Measurements from ENCODE around the gene ACTBL2. TPM values are rescaled to one million over a fixed set of nuclear protein-coding genes. Genes with fewer than 3 reads are reported as not detected.

ACTBL2 gene
- total and polyA plus RNA-seq, 4 donors: 0.04 to 0.29 (median 0.09) TPM; not detected in 1

DNA sequence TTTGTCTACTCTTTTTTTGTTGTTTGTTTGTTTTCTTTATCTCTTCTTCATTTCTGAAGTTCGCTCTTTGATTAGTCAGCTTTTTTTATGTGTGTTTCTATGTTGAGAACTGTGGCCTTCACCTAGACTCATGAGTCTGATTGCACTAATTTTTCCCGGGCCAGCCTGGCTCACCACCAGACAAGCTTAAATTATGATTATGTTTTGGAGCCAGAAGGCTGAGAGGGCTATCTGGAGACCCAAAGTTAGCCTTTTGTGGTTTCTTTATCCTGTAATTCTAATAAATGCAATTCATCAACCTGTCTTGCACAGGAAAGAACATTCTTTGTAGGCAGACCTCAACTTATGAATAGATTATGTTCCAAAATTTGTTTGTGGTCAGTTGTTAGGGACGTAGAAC is 20.8 kb upstream of the ACTBL2 start:
- Histone ChIP-seq H3K4me3 (no peak overlapping the region), H3K9ac (ENCODE audit: insufficient read depth in 1 of 2, low read length in 2 of 2) (no peak overlapping the region), H3K4me1 (ENCODE audit: control insufficient read depth in 5 of 5, insufficient read depth in 5 of 5, low read length in 5 of 5) (peaks cover 0 to 35% (median 10%) of the 10 kb centered on the region in 5 donors), H3K27ac (ENCODE audit: low read depth in 1 of 2, low read length in 1 of 2) (no peak overlapping the region), H3K36me3 (ENCODE audit: control insufficient read depth in 4 of 4, insufficient read depth in 4 of 4, low read length in 4 of 4) (no peaks in the 10 kb centered on the region), H3K9me3 (ENCODE audit: control insufficient read depth in 4 of 4, insufficient read depth in 3 of 4, low read length in 3 of 4) (peaks cover 0 to 2% (median 0%) of the 10 kb centered on the region in 4 donors), H3K27me3 (ENCODE audit: control insufficient read depth in 3 of 3, insufficient read depth in 3 of 3, low read length in 2 of 3) (no peaks in the 10 kb centered on the region)
- TF ChIP-seq, protein P1, sequence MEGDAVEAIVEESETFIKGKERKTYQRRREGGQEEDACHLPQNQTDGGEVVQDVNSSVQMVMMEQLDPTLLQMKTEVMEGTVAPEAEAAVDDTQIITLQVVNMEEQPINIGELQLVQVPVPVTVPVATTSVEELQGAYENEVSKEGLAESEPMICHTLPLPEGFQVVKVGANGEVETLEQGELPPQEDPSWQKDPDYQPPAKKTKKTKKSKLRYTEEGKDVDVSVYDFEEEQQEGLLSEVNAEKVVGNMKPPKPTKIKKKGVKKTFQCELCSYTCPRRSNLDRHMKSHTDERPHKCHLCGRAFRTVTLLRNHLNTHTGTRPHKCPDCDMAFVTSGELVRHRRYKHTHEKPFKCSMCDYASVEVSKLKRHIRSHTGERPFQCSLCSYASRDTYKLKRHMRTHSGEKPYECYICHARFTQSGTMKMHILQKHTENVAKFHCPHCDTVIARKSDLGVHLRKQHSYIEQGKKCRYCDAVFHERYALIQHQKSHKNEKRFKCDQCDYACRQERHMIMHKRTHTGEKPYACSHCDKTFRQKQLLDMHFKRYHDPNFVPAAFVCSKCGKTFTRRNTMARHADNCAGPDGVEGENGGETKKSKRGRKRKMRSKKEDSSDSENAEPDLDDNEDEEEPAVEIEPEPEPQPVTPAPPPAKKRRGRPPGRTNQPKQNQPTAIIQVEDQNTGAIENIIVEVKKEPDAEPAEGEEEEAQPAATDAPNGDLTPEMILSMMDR (IDR thresholded peaks at IDR 0.05; ENCODE audit: control extremely low read depth, extremely low read depth): no peak
- 49 to 59% methylated on average over 3 of the region's 3 CpGs for WGBS, 2 donors
- no peak for DNase-seq
- ATAC-seq (ENCODE audit: insufficient read depth, low FRiP score): no peak

DNA sequence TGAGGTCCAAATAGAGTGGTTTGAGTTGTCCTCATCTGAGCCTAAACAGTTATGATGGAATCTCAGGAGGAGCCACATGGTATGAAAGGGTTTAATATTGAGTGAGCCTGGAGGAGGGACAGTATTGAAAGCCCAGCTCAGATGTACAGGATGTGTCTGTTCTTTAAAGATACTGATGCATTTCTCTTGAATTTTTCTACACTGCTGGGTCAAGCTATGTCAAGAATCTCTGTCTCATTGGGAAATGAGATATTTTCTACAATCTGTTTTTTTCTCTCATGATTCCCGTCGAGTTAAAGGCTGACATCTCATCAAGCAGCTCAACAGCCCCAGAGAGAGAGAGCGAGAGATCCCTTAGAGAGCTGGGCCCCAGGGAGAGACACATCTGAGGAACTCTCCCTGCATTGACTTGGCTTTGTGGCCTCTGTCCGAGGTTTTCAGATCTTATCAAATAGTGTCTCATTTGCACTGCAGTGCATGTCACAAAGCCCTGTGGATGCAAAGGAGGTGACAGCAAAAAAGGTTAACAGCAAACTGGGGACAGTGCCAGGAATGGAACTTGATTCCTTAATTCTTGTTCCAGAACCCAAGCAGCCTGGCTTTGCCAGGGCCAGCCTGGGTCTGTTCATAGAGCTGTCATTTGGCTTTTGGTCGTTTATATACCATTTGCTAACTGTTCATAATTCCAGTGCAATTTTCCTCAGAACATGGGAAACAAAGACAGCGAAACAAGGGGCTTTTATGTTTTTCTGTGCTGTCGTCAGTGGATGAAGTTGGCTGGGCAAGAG is 19.0 kb upstream of the ACTBL2 start:
- no peaks in the 10 kb centered on the region for H3K27me3 ChIP-seq (ENCODE audit: control insufficient read depth in 3 of 3, insufficient read depth in 3 of 3, low read length in 2 of 3)
- peaks cover 0 to 35% (median 10%) of the 10 kb centered on the region in 5 donors for H3K4me1 ChIP-seq (ENCODE audit: control insufficient read depth in 5 of 5, insufficient read depth in 5 of 5, low read length in 5 of 5)
- H3K9me3 ChIP-seq (ENCODE audit: control insufficient read depth in 4 of 4, insufficient read depth in 3 of 4, low read length in 3 of 4): peaks cover 0 to 2% (median 0%) of the 10 kb centered on the region in 4 donors
- TF ChIP-seq, protein P1 (IDR thresholded peaks at IDR 0.05; ENCODE audit: control extremely low read depth, extremely low read depth): no peak
- H3K9ac ChIP-seq (ENCODE audit: insufficient read depth in 1 of 2, low read length in 2 of 2): peak overlapping the region in 1 of 2 donors; percentile 3
- H3K4me3 ChIP-seq: no peak overlapping the region
- DNase-seq: peak; percentile 79 to 92 (median 91)
- no peak for ATAC-seq (ENCODE audit: insufficient read depth, low FRiP score)
- H3K36me3 ChIP-seq (ENCODE audit: control insufficient read depth in 4 of 4, insufficient read depth in 4 of 4, low read length in 4 of 4): no peaks in the 10 kb centered on the region
- 53 to 62% methylated on average over 7 of the region's 7 CpGs for WGBS, 2 donors
- peak overlapping the region in 1 of 2 donors; percentile 26 for H3K27ac ChIP-seq (ENCODE audit: low read depth in 1 of 2, low read length in 1 of 2)

DNA sequence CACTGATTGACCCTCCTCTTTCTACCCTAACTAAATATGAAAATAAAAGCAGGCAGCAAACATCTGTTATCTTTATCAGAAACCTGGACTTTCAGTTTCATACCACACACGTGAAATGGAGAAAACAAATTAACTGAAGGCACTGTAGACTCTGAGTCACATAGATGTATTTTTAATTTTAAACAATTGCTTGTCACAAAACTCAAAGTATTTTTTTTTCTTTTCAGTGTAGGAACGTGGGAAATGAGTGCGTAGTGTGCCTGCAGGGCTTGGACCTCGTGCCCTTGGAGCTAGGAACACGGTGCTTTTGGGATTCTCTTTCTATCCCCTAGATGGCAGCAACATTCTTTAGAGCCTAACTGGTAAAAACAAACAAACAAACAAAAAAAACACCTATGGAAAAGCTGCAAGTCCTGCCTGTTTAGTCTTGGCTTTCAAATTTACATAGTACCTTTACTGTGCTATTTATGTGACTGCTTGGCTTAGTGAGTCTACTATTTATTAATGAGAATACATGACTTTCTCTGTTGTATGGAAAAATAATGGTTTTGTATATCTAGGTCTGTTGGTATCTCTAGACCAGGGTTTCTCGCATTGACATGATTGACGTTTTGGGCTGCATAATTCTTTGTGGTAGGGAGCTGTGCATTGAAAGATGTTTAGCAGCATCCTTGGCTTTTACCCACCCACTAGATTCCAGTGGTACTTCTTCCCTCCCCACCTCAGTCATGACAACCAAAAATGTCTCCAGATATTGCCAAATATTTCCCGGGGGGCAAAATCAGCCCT is 16.8 kb upstream of the ACTBL2 start:
- Histone ChIP-seq H3K4me3 (no peak overlapping the region), H3K9ac (ENCODE audit: insufficient read depth in 1 of 2, low read length in 2 of 2) (no peak overlapping the region), H3K4me1 (ENCODE audit: control insufficient read depth in 5 of 5, insufficient read depth in 5 of 5, low read length in 5 of 5) (peaks cover 2 to 31% (median 10%) of the 10 kb centered on the region in 5 donors), H3K27ac (ENCODE audit: low read depth in 1 of 2, low read length in 1 of 2) (no peak overlapping the region), H3K36me3 (ENCODE audit: control insufficient read depth in 4 of 4, insufficient read depth in 4 of 4, low read length in 4 of 4) (no peaks in the 10 kb centered on the region), H3K27me3 (ENCODE audit: control insufficient read depth in 3 of 3, insufficient read depth in 3 of 3, low read length in 2 of 3) (no peaks in the 10 kb centered on the region), H3K9me3 (ENCODE audit: control insufficient read depth in 4 of 4, insufficient read depth in 3 of 4, low read length in 3 of 4) (peaks cover 0 to 2% (median 0%) of the 10 kb centered on the region in 4 donors)
- DNase-seq (peak; percentile 21 to 81 (median 80)), ATAC-seq (ENCODE audit: insufficient read depth, low FRiP score) (no peak)
- TF ChIP-seq, protein P1 (IDR thresholded peaks at IDR 0.05; ENCODE audit: control extremely low read depth, extremely low read depth): peak; percentile 44
- 30 to 31% methylated on average over 8 of the region's 8 CpGs for WGBS, 2 donors

Measured in lung (tissue), 12 donors.